H1 (cell line): ENCODE data around the gene HIPK2. TPM values are rescaled to one million over a fixed set of nuclear protein-coding genes. Genes with fewer than 3 reads are reported as not detected.

Experiments
- CBX8 ChIP-seq: fragments of 300-800, 300-1000 bp; sonication (generic); IDR thresholded peaks from 2 replicates; pipeline ENCODE4 v1.7.1; 2016; ENCODE audit warnings: low read depth, low read length, borderline replicate concordance
- CHD1 ChIP-seq: IDR thresholded peaks from 2 replicates; pipeline ENCODE4 v1.6.1; 2012; ENCODE audit warnings: low read depth, low read length, improper control_type of control experiment
- FOSL1 ChIP-seq: IDR thresholded peaks from 2 replicates; pipeline ENCODE4 v1.6.1; 2011; ENCODE audit warnings: mild to moderate bottlenecking, low read depth, low read length, moderate library complexity; ENCODE audit not compliant: insufficient read depth
- HDAC2 ChIP-seq, 2 experiments: fragments of 300-600 bp in 1 of 2; sonication (generic) in 1 of 2; IDR thresholded peaks; 2 replicates each; pipeline ENCODE4 v1.6.1; 2011 to 2012; ENCODE audit warnings: low read depth in 2 of 2, low read length in 2 of 2, mild to moderate bottlenecking in 2 of 2, moderate library complexity in 2 of 2, borderline replicate concordance in 1 of 2, inconsistent platforms in 1 of 2
- SIN3A ChIP-seq, 2 experiments: IDR thresholded peaks in 1 of 2; conservative IDR thresholded peaks in 1 of 2; 2 replicates each; pipeline ENCODE4 v1.6.1; 2011 to 2012; ENCODE audit warnings: low read length in 2 of 2, improper control_type of control experiment in 1 of 2, low read depth in 1 of 2, mild to moderate bottlenecking in 1 of 2
- polyA plus RNA-seq, 7 experiments: library from polyadenylated mRNA; depleted of rRNA in 3 of 7; stranded (reverse) in 5 of 7; unstranded in 2 of 7; fragments of >200 nt in 5 of 7; fragments of 200-250 nt in 2 of 7; gene quantifications; 1 replicate in 5 of 7; 2 replicates in 1 of 7; 4 replicates in 1 of 7; pipeline versions ENCODE4 v1.2.1 to v1.2.3, GENCODE V29; 2011 to 2013; ENCODE audit warnings: missing spikeins in 2 of 7, mixed read lengths in 2 of 7
- total RNA-seq: library from RNA; stranded (reverse); fragmentation: NEBNext Ultra II Directional; extraction: Animal tissue kit (Norgen Biotek cat#: 25700); gene quantifications from 2 replicates; pipeline ENCODE4 v1.2.1, GENCODE V29; 2021
- TF ChIP-seq, protein P1 (sequence below): IDR thresholded peaks from 2 replicates; pipeline ENCODE4 v1.6.1; 2011; ENCODE audit warnings: low read depth, mild to moderate bottlenecking, low read length; ENCODE audit not compliant: insufficient read depth

The HIPK2 gene
- total and polyA plus RNA-seq, 2 of the 8 experiments (the other 6 are each of a cell fraction or from before 2014, with no cell fraction given), result 8.3 to 24.3 TPM

DNA sequence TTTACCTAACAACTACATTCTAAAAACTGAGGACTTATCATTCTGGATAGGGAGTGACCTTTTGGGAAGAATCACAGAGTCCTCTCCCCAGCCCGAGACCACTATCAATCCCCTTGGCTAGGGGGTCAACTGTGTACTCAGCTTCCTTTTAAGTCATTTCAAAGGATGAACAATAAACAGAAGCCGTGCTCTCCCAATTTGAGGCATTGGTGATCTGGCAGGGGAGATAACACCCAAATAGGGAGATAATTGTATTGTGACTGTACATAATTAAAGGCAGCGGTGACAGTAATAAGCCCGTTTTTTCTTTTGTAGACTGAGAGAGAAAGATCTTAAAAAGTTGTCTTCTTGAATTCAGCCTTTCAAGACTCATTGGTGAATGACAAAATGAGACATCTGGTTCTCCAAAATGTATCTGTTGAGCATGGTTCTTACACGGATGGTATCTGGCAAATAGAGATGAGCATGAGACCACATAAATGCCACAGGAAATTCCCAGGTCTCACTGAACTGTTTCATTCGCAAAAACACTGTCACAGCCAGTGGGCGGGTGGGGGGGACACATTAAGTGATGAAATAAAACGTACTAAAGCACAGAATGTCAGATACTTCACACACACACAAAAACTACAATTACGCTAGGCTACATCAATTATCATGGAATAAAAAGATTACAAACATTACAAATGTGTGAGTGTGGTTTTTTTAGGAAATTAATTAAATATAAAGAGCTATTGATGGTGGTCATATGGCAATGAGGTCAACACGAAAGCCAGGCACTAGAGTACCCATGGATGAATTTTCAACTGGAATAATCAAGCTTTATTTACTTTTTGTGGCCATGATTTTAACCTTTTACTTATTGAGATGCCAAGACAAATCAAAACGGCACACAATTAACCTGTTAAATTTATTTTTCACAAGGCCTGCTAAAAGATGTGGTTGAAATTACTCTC, 108.4 kb downstream of the HIPK2 start (continued):
- no peak for TF ChIP-seq HDAC2 (IDR thresholded peaks at IDR 0.05; ENCODE audit: borderline replicate concordance in 1 of 2, low read depth in 2 of 2, low read length in 2 of 2)
- TF ChIP-seq CHD1, result no peak
- TF ChIP-seq, protein P1, sequence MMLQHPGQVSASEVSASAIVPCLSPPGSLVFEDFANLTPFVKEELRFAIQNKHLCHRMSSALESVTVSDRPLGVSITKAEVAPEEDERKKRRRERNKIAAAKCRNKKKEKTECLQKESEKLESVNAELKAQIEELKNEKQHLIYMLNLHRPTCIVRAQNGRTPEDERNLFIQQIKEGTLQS, result no peak
- TF ChIP-seq SIN3A (conservative IDR thresholded peaks at IDR 0.05 in 1 of 2, IDR thresholded peaks at IDR 0.05 in 1 of 2; ENCODE audit: low read depth in 1 of 2, low read length in 2 of 2), result no peak
- TF ChIP-seq FOSL1, result no peak
- no peak for TF ChIP-seq CBX8
